GM06990 (cell line): ENCODE results near the gene DNAH2.

Experiments used
- DNase-seq: peaks from one replicate; pipeline ENCODE4 v3.0.0-alpha.2; 2011; ENCODE audit not compliant: insufficient read length; ENCODE audit errors: extremely low read depth
- H3K27me3 ChIP-seq: replicated peaks from 2 replicates; pipeline ENCODE4 v1.6.0; 2011; ENCODE audit warnings: low read length; ENCODE audit not compliant: control insufficient read depth, insufficient read depth
- H3K36me3 ChIP-seq: 2 replicates; pipeline ENCODE4 v1.5.1; 2011; ENCODE audit warnings: low read length; ENCODE audit not compliant: control insufficient read depth, insufficient read depth
- H3K4me3 ChIP-seq: replicated peaks from 2 replicates; pipeline ENCODE4 v1.5.1; 2011; ENCODE audit warnings: low read depth, mild to moderate bottlenecking, control low read depth, low read length
- CTCF ChIP-seq: IDR thresholded peaks from 2 replicates; pipeline ENCODE4 v1.5.1; 2011; ENCODE audit warnings: low read length, control low read depth, mild to moderate bottlenecking, inconsistent platforms; ENCODE audit not compliant: insufficient read depth, poor library complexity, severe bottlenecking

The DNAH2 gene

DNA sequence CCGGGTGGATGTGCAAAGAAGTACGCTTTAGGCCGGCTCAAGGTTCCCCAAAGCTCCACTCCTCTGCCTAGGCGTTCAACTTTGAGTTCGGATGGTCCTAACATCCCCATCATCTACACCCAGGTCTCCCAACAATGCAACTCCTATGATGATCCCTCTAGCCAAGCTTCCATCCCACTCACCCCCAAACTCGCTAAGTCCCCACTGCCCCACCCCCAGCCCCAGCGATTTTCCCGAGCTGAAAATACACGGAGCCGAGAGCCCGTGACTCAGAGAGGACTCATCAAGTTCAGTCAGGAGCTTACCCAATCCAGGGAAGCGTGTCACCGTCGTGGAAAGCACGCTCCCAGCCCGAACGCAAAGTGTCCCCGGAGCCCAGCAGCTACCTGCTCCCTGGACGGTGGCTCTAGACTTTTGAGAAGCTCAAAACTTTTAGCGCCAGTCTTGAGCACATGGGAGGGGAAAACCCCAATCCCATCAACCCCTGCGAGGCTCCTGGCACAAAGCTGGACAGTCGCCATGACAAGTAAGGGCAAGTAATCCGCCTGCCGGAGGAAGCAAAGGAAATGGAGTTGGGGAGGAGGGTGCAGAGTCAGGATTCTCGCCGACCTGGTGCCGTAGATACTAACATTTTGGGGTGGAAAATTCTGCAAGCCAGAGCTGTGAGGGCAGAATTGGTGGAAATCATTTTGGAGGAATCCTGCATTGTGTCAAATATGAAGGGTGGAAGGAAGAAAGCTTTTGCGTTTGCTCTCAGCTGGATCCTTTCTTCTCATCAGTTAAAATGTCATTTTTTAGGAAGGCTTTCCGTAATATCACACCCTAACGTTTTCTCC is 30.3 kb upstream of the DNAH2 start, which contains the start of gene TP53:
Gene TP53 (minus strand): TSS at position 419 of the 836 bp plus-strand sequence. CDS start 10,896 bp downstream, outside the sequence.
- Histone ChIP-seq H3K4me3 (peak within 1 kb of the TSS; percentile 100), H3K36me3 (no peaks in the 10 kb centered on the region; the same call in none of the 2 replicates), H3K27me3 (no peaks in the 10 kb centered on the region)
- TF ChIP-seq CTCF = no peak
- peak; percentile 84 for DNase-seq

- TF ChIP-seq CTCF = peak; percentile 99
- Histone ChIP-seq H3K4me3 (peak within 1 kb of the TSS; percentile 100), H3K36me3 (no peaks in the 10 kb centered on the region; the same call in none of the 2 replicates), H3K27me3 (no peaks in the 10 kb centered on the region)
- DNase-seq = peak; percentile 97
These were observed 29.4 kb upstream of the DNAH2 start, which contains the start of gene WRAP53 for GRCh38 chr17:7687908-7688807. WRAP53 (plus strand) TSS chr17:7688477; CDS start chr17:7688649, 172 bp downstream.

- Histone ChIP-seq H3K27me3 (no peaks in the 10 kb centered on the region), H3K4me3 (peak overlapping the region; percentile 82), H3K36me3 (no peaks in the 10 kb centered on the region; the same call in none of the 2 replicates)
- TF ChIP-seq CTCF = no peak
- DNase-seq = no peak
These were observed 28.7 kb upstream of the DNAH2 start for GRCh38 chr17:7688808-7689316.

GRCh38 chr17:7695586-7695985 is 22.0 kb upstream of the DNAH2 start:
- no peak for DNase-seq
- Histone ChIP-seq H3K27me3 (no peaks in the 10 kb centered on the region), H3K36me3 (no peaks in the 10 kb centered on the region; the same call in none of the 2 replicates), H3K4me3 (no peak overlapping the region)
- no peak for TF ChIP-seq CTCF

DNA sequence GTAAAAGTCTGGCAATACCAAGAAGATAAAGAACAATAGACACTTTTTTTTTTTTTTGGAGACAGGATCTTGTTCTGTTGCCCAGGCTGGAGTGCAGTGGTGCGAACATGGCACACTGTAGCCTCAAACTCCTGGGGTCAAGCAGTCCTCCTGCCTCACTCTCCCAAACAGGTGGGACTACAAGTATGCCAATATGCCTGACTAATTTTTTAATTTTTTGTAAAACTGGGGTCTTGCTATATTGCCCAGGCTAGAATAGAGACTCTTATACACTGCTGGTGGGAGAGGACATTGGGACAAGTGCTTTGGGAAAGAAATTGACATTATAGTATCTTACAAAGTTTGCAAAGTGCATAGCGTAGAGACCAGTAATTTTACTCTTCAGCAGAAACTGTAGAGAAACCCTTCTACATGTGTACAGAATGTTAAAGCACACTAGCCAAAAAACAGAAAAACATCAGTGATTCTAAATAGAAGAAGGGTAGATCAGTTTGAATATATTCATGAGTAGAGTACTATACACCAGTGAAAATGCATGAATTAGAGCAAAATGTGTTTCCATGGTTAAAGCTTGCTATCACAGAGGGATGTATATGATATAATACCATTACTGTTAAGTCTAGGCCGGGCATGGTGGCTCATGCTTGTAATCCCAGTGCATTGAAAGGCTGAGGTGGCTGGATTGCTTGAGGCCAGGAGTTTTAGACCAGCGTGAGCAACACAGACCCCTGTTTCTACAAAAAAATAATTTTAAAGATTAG is 19.5 kb upstream of the DNAH2 start:
- no peaks in the 10 kb centered on the region for H3K27me3 ChIP-seq
- TF ChIP-seq CTCF = no peak
- no peak overlapping the region for H3K4me3 ChIP-seq
- DNase-seq = no peak
- peaks cover 4% of the 10 kb centered on the region for H3K36me3 ChIP-seq
